Sigmoid colon (tissue), 7 donors: ENCODE measurements around the gene PGS1. TPM values are rescaled to one million over a fixed set of nuclear protein-coding genes. Genes with fewer than 3 reads are reported as not detected.

Source experiments
- DNase-seq: peaks from one replicate; pipeline ENCODE4 v3.0.0-alpha.2; 2019
- H3K27ac ChIP-seq, 4 donors: fragments of 200-600 bp; sonication (generic); one replicate each; pipeline ENCODE4 v1.5.1; 2016 to 2019; ENCODE audit warnings: mild to moderate bottlenecking in 1 of 4
- H3K27me3 ChIP-seq, 3 donors: fragments of 200-600 bp; sonication (generic); one replicate each; pipeline ENCODE4 v1.5.1; 2019; ENCODE audit warnings: mild to moderate bottlenecking in 1 of 3
- H3K36me3 ChIP-seq, 4 donors: fragments of 200-600 bp; sonication (generic); one replicate each; pipeline ENCODE4 v1.5.1; 2016 to 2019
- H3K4me1 ChIP-seq, 4 donors: fragments of 200-600 bp; sonication (generic); one replicate each; pipeline ENCODE4 v1.5.1; 2017 to 2019
- H3K4me3 ChIP-seq, 4 donors: fragments of 200-600 bp; sonication (generic); one replicate each; pipeline ENCODE4 v1.5.1; 2017 to 2019; ENCODE audit warnings: mild to moderate bottlenecking in 2 of 4, moderate library complexity in 1 of 4
- H3K9me3 ChIP-seq, 4 donors: fragments of 200-600 bp in 3 of 4; sonication (generic) in 3 of 4; one replicate each; pipeline versions ENCODE4 v1.5.1 to v1.6.1; 2013 to 2019
- EP300 ChIP-seq, 4 donors: sonication (generic); formaldehyde crosslinking; IDR thresholded peaks; one replicate each; pipeline ENCODE4 v1.6.1; 2017; ENCODE audit warnings: antibody characterized with exemption in 4 of 4
- POLR2A ChIP-seq, 2 donors: fragments of 450-650 bp; IDR thresholded peaks; one replicate each; pipeline ENCODE4 v1.6.1; 2016; ENCODE audit warnings: antibody characterized with exemption in 2 of 2, mild to moderate bottlenecking in 2 of 2, moderate library complexity in 2 of 2
- POLR2AphosphoS5 ChIP-seq, 4 donors: sonication (generic); formaldehyde crosslinking; IDR thresholded peaks; one replicate each; pipeline ENCODE4 v1.6.1; 2017; ENCODE audit warnings: antibody characterized with exemption in 4 of 4
- WGBS, 2 donors: extraction: QIAGEN DNeasy Blood & Tissue Kit; methylation state at CpG; one replicate each; pipeline ENCODE4 v1.1.7; 2013; 5-methylcytosine and 5-hydroxymethylcytosine counted together
- intact Hi-C: fragments of 100-400 bp; cut with DNase I; formaldehyde crosslinking; loops from one replicate; pipeline ENCODE4 v1.15.1; 2023
- polyA plus RNA-seq, 3 donors: library from polyadenylated mRNA; stranded (reverse); fragments of 200-250 nt; gene quantifications; one replicate each; pipeline ENCODE4 v1.2.3, GENCODE V29; 2013
- total RNA-seq, 4 donors: library from RNA; depleted of rRNA; stranded (reverse); fragments of >200 nt; gene quantifications; one replicate each; pipeline ENCODE4 v1.1.0, GENCODE V29; 2016
- TF ChIP-seq, protein P1 (sequence below), 4 experiments: fragments of 450-650 bp in 3 of 4; fragments of 200-600 bp in 1 of 4; IDR thresholded peaks; one replicate each; pipeline ENCODE4 v1.5.1; 2016 to 2019; ENCODE audit warnings: antibody characterized with exemption in 4 of 4, mild to moderate bottlenecking in 3 of 4, moderate library complexity in 2 of 4
- donor health status: healthy with polysubstance abuse.
- donor health status: Bipolar disorder and iron deficiency.
- donor health status: healthy.

PGS1 gene
- total and polyA plus RNA-seq, 7 donors = 9.9 to 36.9 (median 28.6) TPM

DNA sequence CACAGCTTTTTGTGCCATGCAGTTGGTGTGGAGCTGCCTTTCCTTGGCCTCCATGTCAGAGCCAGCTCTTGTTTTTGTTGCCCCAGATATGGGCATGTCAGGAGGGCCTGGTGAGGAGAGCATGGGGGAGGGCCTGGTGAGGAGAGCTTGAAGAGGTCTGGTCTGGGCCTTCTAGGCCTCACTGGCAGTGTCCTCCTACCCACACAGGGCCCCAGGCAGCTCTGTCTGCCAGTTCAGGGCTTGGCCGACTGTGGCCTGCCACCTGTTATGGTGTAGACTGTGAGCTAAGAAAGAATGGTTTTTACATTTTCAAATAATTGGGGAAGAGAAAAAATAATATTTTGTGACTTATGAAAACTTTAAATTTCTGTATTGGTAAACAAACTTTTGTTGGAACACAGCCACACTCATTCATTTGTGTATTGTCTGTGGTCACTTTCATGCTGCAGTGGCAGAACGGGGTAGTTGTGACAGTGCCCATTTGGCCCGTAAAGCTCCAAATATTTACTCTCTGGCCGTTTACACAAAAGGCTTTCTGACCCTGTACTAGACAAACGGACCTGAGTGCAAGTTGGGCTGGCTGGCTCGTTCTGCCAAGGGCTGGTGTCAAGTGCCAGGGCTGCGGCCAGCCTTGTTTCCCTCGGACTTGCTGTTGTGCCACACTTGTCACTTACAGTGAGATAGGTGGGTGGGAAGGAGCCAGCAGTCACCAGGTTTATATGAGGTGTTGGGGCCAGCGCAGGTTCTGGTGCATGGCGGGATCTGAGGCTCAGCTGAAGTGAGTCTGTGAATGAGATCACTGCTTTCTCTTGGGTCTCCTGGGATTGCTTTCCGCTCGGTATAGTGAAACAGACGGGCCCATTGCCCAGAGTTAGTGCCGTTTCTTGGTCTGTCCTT, 18.2 kb downstream of the PGS1 start:
- H3K4me1 ChIP-seq = peaks cover 0 to 43% (median 21%) of the 10 kb centered on the region in 4 donors
- no peaks in the 10 kb centered on the region for H3K27me3 ChIP-seq
- peaks cover 23 to 58% (median 43%) of the 10 kb centered on the region in 4 donors for H3K36me3 ChIP-seq
- intact Hi-C loops = no loop called here
- WGBS, 2 donors = 84 to 86% methylated on average over 14 of the region's 14 CpGs
- H3K4me3 ChIP-seq = no peak overlapping the region
- no peak for DNase-seq
- peak overlapping the region in 3 of 4 donors; percentile 47 to 72 (median 63) for H3K27ac ChIP-seq
- no peak for TF ChIP-seq EP300 (IDR thresholded peaks at IDR 0.05)
- no peaks in the 10 kb centered on the region for H3K9me3 ChIP-seq

DNA sequence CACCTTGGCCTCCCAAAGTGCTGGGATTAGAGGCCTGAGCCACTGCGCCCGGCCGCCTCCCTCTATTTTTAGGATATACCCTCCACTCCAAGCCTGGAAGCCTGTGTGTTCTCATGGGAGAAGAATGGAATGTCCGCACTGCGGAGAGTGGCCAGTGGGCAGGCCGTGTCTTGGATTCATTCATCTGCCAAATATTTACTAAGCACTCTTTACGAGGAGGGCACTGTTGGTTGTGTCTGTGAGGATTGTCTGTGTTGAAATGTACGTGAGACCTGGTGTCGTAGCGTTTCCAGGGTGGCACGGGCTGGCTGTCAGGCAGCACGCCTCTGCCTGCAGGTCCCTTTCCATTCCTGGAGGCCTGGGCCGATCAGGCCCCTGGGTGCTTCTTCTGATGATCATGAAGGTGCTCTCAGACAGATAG, 19.2 kb downstream of the PGS1 start:
- Histone ChIP-seq H3K36me3 (peaks cover 23 to 66% (median 45%) of the 10 kb centered on the region in 4 donors), H3K4me1 (peaks cover 0 to 37% (median 21%) of the 10 kb centered on the region in 4 donors), H3K9me3 (no peaks in the 10 kb centered on the region), H3K27me3 (no peaks in the 10 kb centered on the region), H3K27ac (peak overlapping the region in 3 of 4 donors; percentile 47 to 72 (median 63)), H3K4me3 (no peak overlapping the region)
- WGBS, 2 donors = 73 to 91% methylated on average over 13 of the region's 13 CpGs
- TF ChIP-seq, protein P1, sequence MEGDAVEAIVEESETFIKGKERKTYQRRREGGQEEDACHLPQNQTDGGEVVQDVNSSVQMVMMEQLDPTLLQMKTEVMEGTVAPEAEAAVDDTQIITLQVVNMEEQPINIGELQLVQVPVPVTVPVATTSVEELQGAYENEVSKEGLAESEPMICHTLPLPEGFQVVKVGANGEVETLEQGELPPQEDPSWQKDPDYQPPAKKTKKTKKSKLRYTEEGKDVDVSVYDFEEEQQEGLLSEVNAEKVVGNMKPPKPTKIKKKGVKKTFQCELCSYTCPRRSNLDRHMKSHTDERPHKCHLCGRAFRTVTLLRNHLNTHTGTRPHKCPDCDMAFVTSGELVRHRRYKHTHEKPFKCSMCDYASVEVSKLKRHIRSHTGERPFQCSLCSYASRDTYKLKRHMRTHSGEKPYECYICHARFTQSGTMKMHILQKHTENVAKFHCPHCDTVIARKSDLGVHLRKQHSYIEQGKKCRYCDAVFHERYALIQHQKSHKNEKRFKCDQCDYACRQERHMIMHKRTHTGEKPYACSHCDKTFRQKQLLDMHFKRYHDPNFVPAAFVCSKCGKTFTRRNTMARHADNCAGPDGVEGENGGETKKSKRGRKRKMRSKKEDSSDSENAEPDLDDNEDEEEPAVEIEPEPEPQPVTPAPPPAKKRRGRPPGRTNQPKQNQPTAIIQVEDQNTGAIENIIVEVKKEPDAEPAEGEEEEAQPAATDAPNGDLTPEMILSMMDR (IDR thresholded peaks at IDR 0.05) = no peak
- no peak for TF ChIP-seq POLR2AphosphoS5 (IDR thresholded peaks at IDR 0.05)
- no peak for TF ChIP-seq POLR2A (IDR thresholded peaks at IDR 0.05)
- no peak for TF ChIP-seq EP300 (IDR thresholded peaks at IDR 0.05)
- intact Hi-C loops = no loop called here
- DNase-seq = no peak

DNA sequence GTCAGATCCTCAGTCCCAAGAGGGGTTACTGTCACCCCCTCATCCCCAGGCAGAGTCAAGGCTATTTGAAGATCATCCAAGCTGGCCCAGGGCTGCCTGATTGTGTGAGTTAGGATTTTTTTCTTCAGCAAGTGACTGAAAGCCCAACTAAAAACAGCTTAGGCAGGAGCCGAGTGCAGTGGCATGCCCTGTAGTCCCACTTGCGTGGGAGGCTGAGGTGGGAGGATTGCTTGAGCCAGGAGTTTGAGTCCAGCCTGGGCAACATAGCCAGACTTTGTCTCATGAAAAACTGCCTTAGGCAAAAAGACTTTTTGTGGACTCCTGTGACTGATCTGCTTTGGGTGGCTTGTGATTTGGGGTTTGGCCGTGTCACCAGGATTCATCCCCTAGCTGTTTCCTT, 19.9 kb downstream of the PGS1 start:
- peaks cover 0 to 37% (median 21%) of the 10 kb centered on the region in 4 donors for H3K4me1 ChIP-seq
- H3K4me3 ChIP-seq = no peak overlapping the region
- intact Hi-C loops = no loop called here
- H3K36me3 ChIP-seq = peaks cover 23 to 70% (median 49%) of the 10 kb centered on the region in 4 donors
- WGBS, 2 donors = 94 to 98% methylated on average over 3 of the region's 3 CpGs
- no peaks in the 10 kb centered on the region for H3K27me3 ChIP-seq
- no peaks in the 10 kb centered on the region for H3K9me3 ChIP-seq
- no peak for DNase-seq
- no peak for TF ChIP-seq POLR2AphosphoS5 (IDR thresholded peaks at IDR 0.05)
- TF ChIP-seq, protein P1 (IDR thresholded peaks at IDR 0.05) = no peak
- peak overlapping the region in 2 of 4 donors; percentile 31 to 72 for H3K27ac ChIP-seq

DNA sequence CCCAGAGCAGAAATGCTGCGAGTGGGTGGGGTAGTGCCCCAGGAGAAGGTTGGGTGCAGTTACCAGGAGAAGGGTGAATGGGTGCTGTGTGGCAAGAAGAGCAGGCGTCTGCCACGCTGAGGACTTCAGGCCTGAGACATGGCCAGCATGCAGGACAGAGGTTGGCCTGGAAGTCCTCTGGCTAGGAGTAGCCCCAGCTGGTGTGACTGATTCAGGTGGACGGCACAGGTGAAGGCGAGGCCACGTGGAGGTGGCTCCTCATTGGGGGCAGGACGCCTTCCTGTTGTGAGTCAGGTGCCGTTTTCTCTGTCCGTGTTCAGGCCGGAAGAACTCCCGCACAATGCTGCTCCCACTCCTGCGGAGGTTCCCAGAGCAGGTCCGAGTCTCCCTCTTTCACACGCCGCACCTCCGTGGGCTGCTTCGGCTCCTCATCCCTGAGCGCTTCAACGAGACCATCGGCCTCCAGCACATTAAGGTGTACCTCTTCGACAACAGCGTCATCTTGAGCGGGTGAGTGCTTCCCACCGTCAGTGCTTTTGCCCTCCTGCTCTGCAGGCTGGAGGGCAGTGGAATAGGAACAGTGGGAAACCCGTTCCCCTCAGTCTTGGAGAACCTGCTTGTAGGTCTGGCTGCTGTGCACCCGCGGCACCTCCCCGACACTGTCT, 20.7 kb downstream of the PGS1 start:
- intact Hi-C loops = no loop called here
- Histone ChIP-seq H3K36me3 (peaks cover 23 to 73% (median 53%) of the 10 kb centered on the region in 4 donors), H3K27ac (no peak overlapping the region), H3K4me3 (no peak overlapping the region), H3K27me3 (no peaks in the 10 kb centered on the region), H3K4me1 (peaks cover 0 to 37% (median 21%) of the 10 kb centered on the region in 4 donors), H3K9me3 (no peaks in the 10 kb centered on the region)
- WGBS, 2 donors = 87 to 96% methylated on average over 28 of the region's 28 CpGs
- DNase-seq = no peak
- TF ChIP-seq, protein P1 (IDR thresholded peaks at IDR 0.05) = no peak
- TF ChIP-seq EP300 (IDR thresholded peaks at IDR 0.05) = no peak
- no peak for TF ChIP-seq POLR2AphosphoS5 (IDR thresholded peaks at IDR 0.05)
- no peak for TF ChIP-seq POLR2A (IDR thresholded peaks at IDR 0.05)

DNA sequence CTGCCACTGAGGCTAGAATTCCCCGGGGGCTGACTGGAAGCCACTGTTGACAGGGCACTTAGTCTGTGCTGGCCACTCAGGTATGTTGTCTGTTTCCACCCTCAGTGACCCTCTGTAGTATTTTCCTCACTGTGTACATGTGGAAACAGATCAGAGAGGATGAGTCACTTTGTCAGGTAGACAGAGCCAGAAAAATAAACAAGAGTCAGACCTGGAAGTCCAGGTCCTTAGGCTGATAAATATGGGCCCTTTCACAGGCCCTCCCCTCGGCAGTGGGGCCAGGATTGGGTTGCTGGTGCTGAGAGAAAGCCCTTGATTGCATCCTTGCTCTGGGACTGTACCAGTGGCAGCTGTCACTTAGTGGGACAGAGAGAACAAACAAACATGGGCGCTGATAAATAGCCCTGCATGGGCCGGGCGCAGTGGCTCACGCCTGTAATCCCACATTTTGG, 21.3 kb downstream of the PGS1 start:
- H3K36me3 ChIP-seq = peaks cover 26 to 79% (median 53%) of the 10 kb centered on the region in 4 donors
- WGBS, 2 donors = 80 to 96% methylated on average over 6 of the region's 6 CpGs
- H3K27me3 ChIP-seq = no peaks in the 10 kb centered on the region
- H3K27ac ChIP-seq = no peak overlapping the region
- no peak for DNase-seq
- peaks cover 0 to 37% (median 21%) of the 10 kb centered on the region in 4 donors for H3K4me1 ChIP-seq
- TF ChIP-seq POLR2AphosphoS5 (IDR thresholded peaks at IDR 0.05) (no peak), EP300 (IDR thresholded peaks at IDR 0.05) (no peak), POLR2A (IDR thresholded peaks at IDR 0.05) (no peak)
- TF ChIP-seq, protein P1 (IDR thresholded peaks at IDR 0.05) = no peak
- H3K9me3 ChIP-seq = no peaks in the 10 kb centered on the region
- intact Hi-C loops = no loop called here
- H3K4me3 ChIP-seq = no peak overlapping the region
